CD14-positive monocyte (primary cell): Measurements from ENCODE around the gene TAS2R10. TPM values are rescaled to one million over a fixed set of nuclear protein-coding genes. Genes with fewer than 3 reads are reported as not detected.

Source experiments
- DNase-seq, 3 donors: peaks; one replicate each; pipeline ENCODE4 v3.0.0-alpha.2; 2011 to 2022
- H2AFZ ChIP-seq: 2 replicates; pipeline ENCODE4 v1.6.0; 2012; ENCODE audit warnings: mild to moderate bottlenecking, low read depth, low read length, inconsistent platforms; ENCODE audit not compliant: insufficient read depth, poor library complexity, severe bottlenecking
- H3K27ac ChIP-seq, 2 donors: 1 replicate in 1 of 2; 2 replicates in 1 of 2; pipeline ENCODE4 v1.5.1; 2012 to 2013; ENCODE audit warnings: low read length in 2 of 2, control low read depth in 1 of 2, inconsistent platforms in 1 of 2, low read depth in 1 of 2, mild to moderate bottlenecking in 1 of 2
- H3K27me3 ChIP-seq, 2 donors: one replicate each; pipeline versions ENCODE4 v1.6.0 to v1.6.1; 2011 to 2013; ENCODE audit warnings: low read length in 2 of 2; ENCODE audit not compliant: control insufficient read depth in 2 of 2, insufficient read depth in 2 of 2
- H3K36me3 ChIP-seq, 2 donors: replicated peaks in 1 of 2; 1 replicate in 1 of 2; 2 replicates in 1 of 2; pipeline versions ENCODE4 v1.5.1 to v1.6.1; 2012 to 2013; ENCODE audit warnings: low read length in 2 of 2, control low read depth in 1 of 2, inconsistent platforms in 1 of 2, mild to moderate bottlenecking in 1 of 2; ENCODE audit not compliant: insufficient read depth in 2 of 2, control insufficient read depth in 1 of 2
- H3K4me1 ChIP-seq, 2 donors: 1 replicate in 1 of 2; 2 replicates in 1 of 2; pipeline versions ENCODE4 v1.5.1 to v1.6.1; 2012 to 2013; ENCODE audit warnings: low read length in 2 of 2, control low read depth in 1 of 2, inconsistent platforms in 1 of 2, mild to moderate bottlenecking in 1 of 2, moderate library complexity in 1 of 2; ENCODE audit not compliant: insufficient read depth in 2 of 2, control insufficient read depth in 1 of 2
- H3K4me2 ChIP-seq: replicated peaks from 2 replicates; pipeline ENCODE3; 2012; ENCODE audit warnings: low read length, moderate library complexity, mild to moderate bottlenecking; ENCODE audit not compliant: poor library complexity, severe bottlenecking; ENCODE audit errors: extremely low read depth
- H3K4me3 ChIP-seq, 3 experiments: fragments of 200-600 bp in 1 of 3; sonication (generic) in 1 of 3; replicated peaks in 1 of 3; 1 replicate in 2 of 3; 2 replicates in 1 of 3; pipeline ENCODE4 v1.5.1; 2011 to 2013; ENCODE audit warnings: low read length in 3 of 3, mild to moderate bottlenecking in 3 of 3, control low read depth in 2 of 3, low read depth in 2 of 3, inconsistent platforms in 1 of 3, moderate library complexity in 1 of 3
- H3K79me2 ChIP-seq: 2 replicates; pipeline ENCODE4 v1.6.0; 2012; ENCODE audit warnings: mild to moderate bottlenecking, control low read depth, inconsistent platforms, low read length, moderate library complexity; ENCODE audit not compliant: insufficient read depth
- H3K9ac ChIP-seq: 2 replicates; pipeline ENCODE4 v1.6.0; 2017; ENCODE audit warnings: low read length, mild to moderate bottlenecking; ENCODE audit not compliant: insufficient read depth, poor library complexity, severe bottlenecking
- H3K9me3 ChIP-seq, 2 donors: replicated peaks in 1 of 2; 1 replicate in 1 of 2; 2 replicates in 1 of 2; pipeline versions ENCODE4 v1.5.1 to v1.6.1; 2012 to 2013; ENCODE audit warnings: low read length in 2 of 2, control low read depth in 1 of 2; ENCODE audit not compliant: control insufficient read depth in 1 of 2, insufficient read depth in 1 of 2
- H4K20me1 ChIP-seq: 2 replicates; pipeline ENCODE4 v1.6.0; 2012; ENCODE audit warnings: mild to moderate bottlenecking, low read length, control low read depth, moderate library complexity; ENCODE audit not compliant: insufficient read depth
- H3K27ac Mint-ChIP-seq, 7 donors: one replicate each; pipeline ENCODE4 v1.8.0; 2020; ENCODE audit warnings: mild to moderate bottlenecking in 7 of 7, mixed read lengths in 7 of 7, moderate library complexity in 6 of 7, inconsistent platforms in 2 of 7
- H3K27me3 Mint-ChIP-seq, 3 donors: one replicate each; pipeline ENCODE4 v1.8.0; 2021 to 2022; ENCODE audit warnings: low read depth in 3 of 3, mild to moderate bottlenecking in 3 of 3, mixed read lengths in 3 of 3, moderate library complexity in 3 of 3, inconsistent platforms in 1 of 3
- H3K36me3 Mint-ChIP-seq, 2 donors: one replicate each; pipeline ENCODE4 v1.8.0; 2020; ENCODE audit warnings: mixed read lengths in 2 of 2, inconsistent platforms in 1 of 2, mild to moderate bottlenecking in 1 of 2
- H3K4me1 Mint-ChIP-seq: one replicate; pipeline ENCODE4 v1.8.0; 2020; ENCODE audit warnings: mild to moderate bottlenecking, mixed read lengths
- H3K4me3 Mint-ChIP-seq, 2 donors: one replicate each; pipeline ENCODE4 v1.8.0; 2020; ENCODE audit warnings: mild to moderate bottlenecking in 2 of 2, mixed read lengths in 2 of 2, moderate library complexity in 1 of 2
- H3K9me3 Mint-ChIP-seq, 7 donors: one replicate each; pipeline ENCODE4 v1.8.0; 2020 to 2022; ENCODE audit warnings: mixed read lengths in 7 of 7, mild to moderate bottlenecking in 6 of 7, moderate library complexity in 6 of 7, inconsistent platforms in 2 of 7
- WGBS: methylation state at CpG from one replicate; pipeline ENCODE4 v1.1.5; 2013; ENCODE audit warnings: missing lambda C conversion rate; ENCODE audit not compliant: insufficient coverage; 5-methylcytosine and 5-hydroxymethylcytosine counted together
- intact Hi-C, 2 donors: fragments of 100-400 bp; cut with micrococcal nuclease; formaldehyde crosslinking; loops; one replicate each; pipeline versions ENCODE4 v1.15.0 to v1.15.1; 2023
- polyA plus RNA-seq, 3 donors: library from polyadenylated mRNA; depleted of rRNA in 1 of 3; unstranded in 2 of 3; stranded (reverse) in 1 of 3; fragments of 300-500 nt in 2 of 3; fragments of >200 nt in 1 of 3; fragmentation: Illumina TruSeq in 2 of 3; gene quantifications; 1 replicate in 2 of 3; 2 replicates in 1 of 3; pipeline ENCODE4 v1.2.3, GENCODE V29; 2012 to 2021
- TF ChIP-seq, protein P1 (sequence below): fragments of 200-600 bp; IDR thresholded peaks from one replicate; pipeline ENCODE4 v1.8.0; 2022; ENCODE audit warnings: antibody characterized with exemption, mild to moderate bottlenecking

The TAS2R10 gene
- polyA plus RNA-seq, 3 donors = 0.08 TPM; not detected in 2

- TF ChIP-seq, protein P1, sequence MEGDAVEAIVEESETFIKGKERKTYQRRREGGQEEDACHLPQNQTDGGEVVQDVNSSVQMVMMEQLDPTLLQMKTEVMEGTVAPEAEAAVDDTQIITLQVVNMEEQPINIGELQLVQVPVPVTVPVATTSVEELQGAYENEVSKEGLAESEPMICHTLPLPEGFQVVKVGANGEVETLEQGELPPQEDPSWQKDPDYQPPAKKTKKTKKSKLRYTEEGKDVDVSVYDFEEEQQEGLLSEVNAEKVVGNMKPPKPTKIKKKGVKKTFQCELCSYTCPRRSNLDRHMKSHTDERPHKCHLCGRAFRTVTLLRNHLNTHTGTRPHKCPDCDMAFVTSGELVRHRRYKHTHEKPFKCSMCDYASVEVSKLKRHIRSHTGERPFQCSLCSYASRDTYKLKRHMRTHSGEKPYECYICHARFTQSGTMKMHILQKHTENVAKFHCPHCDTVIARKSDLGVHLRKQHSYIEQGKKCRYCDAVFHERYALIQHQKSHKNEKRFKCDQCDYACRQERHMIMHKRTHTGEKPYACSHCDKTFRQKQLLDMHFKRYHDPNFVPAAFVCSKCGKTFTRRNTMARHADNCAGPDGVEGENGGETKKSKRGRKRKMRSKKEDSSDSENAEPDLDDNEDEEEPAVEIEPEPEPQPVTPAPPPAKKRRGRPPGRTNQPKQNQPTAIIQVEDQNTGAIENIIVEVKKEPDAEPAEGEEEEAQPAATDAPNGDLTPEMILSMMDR = no peak
- Histone ChIP-seq H3K4me1 (no peaks in the 10 kb centered on the region), H3K36me3 (no peaks in the 10 kb centered on the region), H3K9ac (no peak overlapping the region), H2AFZ (no peak overlapping the region), H3K4me2 (no peak overlapping the region), H3K4me3 (no peak overlapping the region), H3K9me3 (no peaks in the 10 kb centered on the region), H3K27me3 (no peaks in the 10 kb centered on the region), H4K20me1 (no peaks in the 10 kb centered on the region), H3K27ac (no peak overlapping the region), H3K79me2 (no peaks in the 10 kb centered on the region)
- no peak for DNase-seq
- no peak overlapping the region for H3K27ac Mint-ChIP-seq
- WGBS = no CpG with 5 or more reads among the region's 3 CpGs
- intact Hi-C loops = no loop called here
- no peak overlapping the region for H3K4me3 Mint-ChIP-seq
- H3K36me3 Mint-ChIP-seq = no peaks in the 10 kb centered on the region
- peaks cover 2 to 6% (median 2%) of the 10 kb centered on the region in 7 donors for H3K9me3 Mint-ChIP-seq
- peaks cover 0 to 3% (median 3%) of the 10 kb centered on the region in 3 donors for H3K27me3 Mint-ChIP-seq
- H3K4me1 Mint-ChIP-seq = no peaks in the 10 kb centered on the region
Observed at GRCh38 chr12:10811883-10812536, 14.1 kb downstream of the TAS2R10 start.

DNA sequence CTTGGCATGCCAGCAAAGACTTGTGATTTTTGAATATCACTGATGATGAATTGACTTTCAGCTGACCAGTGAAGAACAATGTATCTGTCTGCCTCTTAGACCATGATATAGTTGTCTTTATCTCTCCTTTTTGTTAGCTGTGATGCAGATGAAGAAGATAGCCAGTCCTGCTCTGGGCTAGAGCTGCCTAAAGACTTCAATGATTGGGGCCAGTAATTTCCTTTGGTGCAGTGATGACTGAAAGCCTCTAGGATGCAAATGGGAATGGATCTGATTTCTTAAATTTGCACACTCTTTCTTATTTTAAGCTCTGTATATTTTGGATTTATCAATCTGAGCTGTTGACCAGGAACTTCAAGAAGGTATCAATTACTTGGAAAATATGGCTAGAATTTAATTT, 16.1 kb downstream of the TAS2R10 start, which contains the start of gene TAS2R9:
TSS of gene TAS2R9 (minus strand) at position 101 of the 400 bp plus-strand sequence. CDS start at position 8, 93 bp downstream.
- peaks cover 2 to 3% (median 3%) of the 10 kb centered on the region in 3 donors for H3K27me3 Mint-ChIP-seq
- no peaks in the 10 kb centered on the region for H3K9me3 ChIP-seq
- intact Hi-C loops = no loop called here
- no peaks in the 10 kb centered on the region for H3K27me3 ChIP-seq
- H3K4me1 ChIP-seq = no peaks in the 10 kb centered on the region
- no peak within 1 kb of the TSS for H3K27ac Mint-ChIP-seq
- no peaks in the 10 kb centered on the region for H3K36me3 ChIP-seq
- no peak within 1 kb of the TSS for H3K4me3 ChIP-seq
- no peak within 1 kb of the TSS for H3K9ac ChIP-seq
- H3K4me2 ChIP-seq = no peak within 1 kb of the TSS
- H3K27ac ChIP-seq = no peak within 1 kb of the TSS
- no peak within 1 kb of the TSS for H3K4me3 Mint-ChIP-seq
- no peak within 1 kb of the TSS for H2AFZ ChIP-seq
- no peaks in the 10 kb centered on the region for H3K79me2 ChIP-seq
- H3K36me3 Mint-ChIP-seq = no peaks in the 10 kb centered on the region
- TF ChIP-seq, protein P1 = no peak
- H3K9me3 Mint-ChIP-seq = peaks cover 0 to 2% (median 0%) of the 10 kb centered on the region in 7 donors
- no peaks in the 10 kb centered on the region for H3K4me1 Mint-ChIP-seq
- no peak for DNase-seq
- no peaks in the 10 kb centered on the region for H4K20me1 ChIP-seq
